Astrocyte (in vitro differentiated cells and primary cell): ENCODE results near the gene CYP2C19.

ENCODE experiments used
- CTCF ChIP-seq: IDR thresholded peaks from 2 replicates; pipeline ENCODE4 v1.5.1; 2011; ENCODE audit warnings: low read depth, mild to moderate bottlenecking, inconsistent platforms, low read length, moderate library complexity; ENCODE audit not compliant: insufficient read depth
- EZH2 ChIP-seq: IDR thresholded peaks from 2 replicates; pipeline ENCODE4 v1.6.1; 2012; ENCODE audit warnings: mild to moderate bottlenecking, low read length, inconsistent platforms; ENCODE audit not compliant: insufficient read depth

GRCh38 chr10:94725871-94726270 is 36.6 kb upstream of the CYP2C19 start:
- TF ChIP-seq CTCF, result no peak
- TF ChIP-seq EZH2, result no peak
